HepG2 (cell line): Measurements from ENCODE around the gene TM9SF4. TPM values are rescaled to one million over a fixed set of nuclear protein-coding genes. Genes with fewer than 3 reads are reported as not detected.
A peak's percentile ranks its signal among the peaks of the same experiment; 100 is the strongest.

ENCODE experiments used
- ATAC-seq: fragments of 200-7000 bp; cut with Tn5 transposase; 3 replicates; pipeline ENCODE4 v1.9.1; 2020; ENCODE audit warnings: mild to moderate bottlenecking, moderate library complexity
- BruUV-seq: library from RNA; stranded (reverse); fragments of 400-500 nt; replicated peaks from 2 replicates; lab custom pipeline; 2021; lab: Mats Ljungman, UMichigan
- CTCF ChIA-PET: fragments of 300-600 bp; formaldehyde crosslinking; extraction: SDS; loops from one replicate; lab custom pipeline; 2021; ENCODE audit warnings: low total read pairs, inconsistent platforms, low intra/inter-chr PET ratio; lab: Yijun Ruan, JAX
- POLR2A ChIA-PET: fragments of 350-600 bp; sonication (Branson Sonifier 250); formaldehyde crosslinking; loops from one replicate; lab custom pipeline; 2020; ENCODE audit warnings: antibody characterized with exemption, inconsistent platforms; lab: Yijun Ruan, JAX
- DNase-seq: peaks from one replicate; pipeline ENCODE4 v3.0.0-alpha.2; 2015; ENCODE audit warnings: low spot score
- FAIRE-seq: peaks from 3 replicates; lab custom pipeline; 2011; peaks lifted over from hg19 to GRCh38; lab: Jason Lieb, UNC
- H2AFZ ChIP-seq: one replicate; pipeline ENCODE4 v1.6.1; 2011; ENCODE audit warnings: low read length, inconsistent platforms
- H3K27ac ChIP-seq: fragments of 300-600 bp; 3 replicates; pipeline ENCODE4 v1.8.0; 2011; ENCODE audit warnings: mixed run types, mild to moderate bottlenecking, mixed read lengths, low read length, inconsistent platforms; ENCODE audit not compliant: insufficient read depth; ENCODE audit errors: extremely low read length
- H3K27me3 ChIP-seq, 2 experiments: fragments of 200-600 bp in 1 of 2; 2 replicates in 1 of 2; 3 replicates in 1 of 2; pipeline versions ENCODE4 v1.6.0 to v1.8.0; 2011; ENCODE audit warnings: low read length in 2 of 2, mild to moderate bottlenecking in 2 of 2, moderate library complexity in 2 of 2, inconsistent platforms in 1 of 2; ENCODE audit not compliant: insufficient read depth in 2 of 2, control insufficient read depth in 1 of 2
- H3K36me3 ChIP-seq, 2 experiments: fragments of 200-600 bp in 1 of 2; replicated peaks in 1 of 2; 2 replicates in 1 of 2; 3 replicates in 1 of 2; pipeline versions ENCODE4 v1.5.1 to v1.8.0; 2011; ENCODE audit warnings: low read length in 2 of 2, inconsistent platforms in 1 of 2; ENCODE audit not compliant: insufficient read depth in 2 of 2, control insufficient read depth in 1 of 2
- H3K4me1 ChIP-seq: 2 replicates; pipeline ENCODE4 v1.5.1; 2012; ENCODE audit warnings: low read length, inconsistent platforms; ENCODE audit not compliant: insufficient read depth
- H3K4me2 ChIP-seq: 2 replicates; pipeline ENCODE4 v1.6.0; 2011; ENCODE audit warnings: low read depth, low read length, inconsistent platforms
- H3K4me3 ChIP-seq, 3 experiments: fragments of 200-600 bp in 1 of 3; sonication (generic), shearing (Covaris generic) in 1 of 3; replicated peaks in 1 of 3; 2 replicates each; pipeline ENCODE4 v1.5.1; 2011 to 2016; ENCODE audit warnings: low read length in 3 of 3, inconsistent platforms in 2 of 3, low read depth in 2 of 3, mild to moderate bottlenecking in 2 of 3, control low read depth in 1 of 3, mixed read lengths in 1 of 3; ENCODE audit not compliant: insufficient read depth in 1 of 3
- H3K79me2 ChIP-seq: one replicate; pipeline ENCODE4 v1.6.1; 2011; ENCODE audit warnings: low read length, inconsistent platforms; ENCODE audit not compliant: insufficient read depth
- H3K9ac ChIP-seq: 2 replicates; pipeline ENCODE4 v1.6.0; 2011; ENCODE audit warnings: mild to moderate bottlenecking, low read depth, low read length, inconsistent platforms; ENCODE audit not compliant: insufficient read depth
- H3K9me3 ChIP-seq: 2 replicates; pipeline ENCODE4 v1.5.1; 2012; ENCODE audit warnings: mild to moderate bottlenecking, low read length
- H4K20me1 ChIP-seq: 2 replicates; pipeline ENCODE4 v1.6.0; 2011; ENCODE audit warnings: inconsistent platforms, mild to moderate bottlenecking, low read length, moderate library complexity; ENCODE audit not compliant: insufficient read depth
- AKAP8 ChIP-seq: sonication (generic); formaldehyde crosslinking; IDR thresholded peaks from 2 replicates; pipeline ENCODE4 v1.5.1; 2020; ENCODE audit warnings: mild to moderate bottlenecking, missing genetic modification reagents
- HNRNPL ChIP-seq: fragments of 200-400 bp; formaldehyde crosslinking; IDR thresholded peaks from 2 replicates; pipeline ENCODE4 v1.6.1; 2017; ENCODE audit warnings: mild to moderate bottlenecking, low read depth, low read length
- SPEN ChIP-seq: sonication (generic); formaldehyde crosslinking; IDR thresholded peaks from 2 replicates; pipeline ENCODE4 v1.5.1; 2020; ENCODE audit warnings: low read depth, mild to moderate bottlenecking, missing genetic modification reagents
- SUZ12 ChIP-seq: fragments of 150-350 bp; IDR thresholded peaks from 2 replicates; pipeline ENCODE4 v1.6.1; 2014; ENCODE audit warnings: low read depth, low read length
- TARDBP ChIP-seq: sonication (generic); formaldehyde crosslinking; IDR thresholded peaks from 2 replicates; pipeline ENCODE4 v1.8.0; 2022; ENCODE audit warnings: mild to moderate bottlenecking, missing genetic modification reagents
- TFAP4 ChIP-seq: sonication (generic); IDR thresholded peaks from 2 replicates; pipeline ENCODE4 v1.6.1; 2016; ENCODE audit warnings: low read depth, borderline replicate concordance
- ZNF142 ChIP-seq: sonication (generic); formaldehyde crosslinking; IDR thresholded peaks from 2 replicates; pipeline ENCODE4 v1.4.0; 2020; ENCODE audit warnings: missing genetic modification reagents
- ZNF296 ChIP-seq: sonication (generic); formaldehyde crosslinking; conservative IDR thresholded peaks from 2 replicates; pipeline ENCODE4 v1.5.0; 2020; ENCODE audit warnings: mild to moderate bottlenecking, missing genetic modification reagents
- ZNF687 ChIP-seq: sonication (generic); formaldehyde crosslinking; IDR thresholded peaks from 2 replicates; pipeline ENCODE4 v1.5.1; 2020; ENCODE audit warnings: mild to moderate bottlenecking, missing genetic modification reagents, moderate library complexity
- WGBS: methylation state at CpG from one replicate; pipeline ENCODE4 v1.1.6; 2017; ENCODE audit warnings: low lambda C conversion rate; 5-methylcytosine and 5-hydroxymethylcytosine counted together
- in situ Hi-C: cut with HindIII; loops from 2 replicates; pipeline ENCODE4 v1.10.0; 2017; ENCODE audit warnings: low pct_unique_long_range_greater_than_20kb; ENCODE audit not compliant: extremely low pct_ligation_motif_present
- intact Hi-C: fragments of 100-400 bp; cut with micrococcal nuclease; formaldehyde crosslinking; loops from one replicate; pipeline ENCODE4 v1.10.0; 2022; ENCODE audit not compliant: unreplicated experiment
- polyA plus RNA-seq, 8 experiments: library from polyadenylated mRNA; depleted of rRNA in 3 of 8; stranded (reverse) in 7 of 8; unstranded in 1 of 8; fragments of >200 nt; fragmentation: Illumina TruSeq in 4 of 8; extraction: Trizol in 4 of 8; gene quantifications; 2 replicates each; pipeline versions ENCODE4 v1.2.1 to v1.2.3, GENCODE V29; 2011 to 2016; ENCODE audit warnings: low read depth in 4 of 8, missing spikeins in 1 of 8, mixed read lengths in 1 of 8; ENCODE audit not compliant: insufficient read depth in 1 of 8
- total RNA-seq, 5 experiments: library from RNA; depleted of rRNA; stranded (reverse); fragments of >200 nt; fragmentation: Illumina TruSeq; extraction: Trizol; gene quantifications; 2 replicates each; pipeline ENCODE4 v1.2.3, GENCODE V29; 2016; ENCODE audit warnings: low read depth in 1 of 5

Gene TM9SF4
- total and polyA plus RNA-seq, 2 of the 13 experiments (the other 11 are each of a cell fraction or from before 2014, with no cell fraction given): 53.5 to 171 TPM

GRCh38 chr20:32188376-32189122 is 79.0 kb downstream of the TM9SF4 start:
- Histone ChIP-seq H3K79me2 (no peaks in the 10 kb centered on the region), H3K4me2 (no peak overlapping the region), H2AFZ (no peak overlapping the region), H3K9me3 (no peaks in the 10 kb centered on the region), H4K20me1 (no peaks in the 10 kb centered on the region), H3K9ac (no peak overlapping the region), H3K36me3 (peaks cover 2 to 7% of the 10 kb centered on the region in 2 experiments; a peak in 3 of 5 replicates), H3K4me3 (no peak overlapping the region), H3K27me3 (no peaks in the 10 kb centered on the region), H3K27ac (no peak overlapping the region), H3K4me1 (peaks cover 17% of the 10 kb centered on the region)
- in situ Hi-C loops (no loop called here), intact Hi-C loops (no loop called here)
- DNase-seq (no peak), ATAC-seq (peak; percentile 25), FAIRE-seq (no peak)
- 91% methylated on average over 17 of the region's 17 CpGs for whole genome bisulfite sequencing
- ChIA-PET CTCF (no interaction called here), POLR2A (no interaction called here)
- no TSS peak for BruUV-seq
- TF ChIP-seq SPEN (0 out of 2 replicates have a peak, but pooled peaks have one; percentile 52), TFAP4 (peak; percentile 22; the same call in 1 of the 2 replicates), ZNF142 (CRISPR knock-in tag) (no peak), SUZ12 (no peak), TARDBP (CRISPR knock-in tag) (no peak), AKAP8 (CRISPR knock-in tag) (0 out of 2 replicates have a peak, but pooled peaks have one; percentile 28), HNRNPL (peak; percentile 77; the same call in 1 of the 2 replicates), ZNF687 (peak; percentile 36; the same call in 1 of the 2 replicates), ZNF296 (CRISPR knock-in tag) (0 out of 2 replicates have a peak, but pooled peaks have one; percentile 44)
